Muscle layer of duodenum (tissue), 2 donors: ENCODE measurements around the gene BTBD10.

Source experiments
- H3K27ac ChIP-seq: one replicate; pipeline ENCODE4 v1.7.0; 2013; ENCODE audit warnings: mild to moderate bottlenecking, low read length
- H3K27me3 ChIP-seq: one replicate; pipeline ENCODE4 v1.7.0; 2013; ENCODE audit warnings: low read depth, mild to moderate bottlenecking, control low read depth, low read length
- H3K36me3 ChIP-seq, 2 donors: one replicate each; pipeline ENCODE4 v1.7.0; 2013; ENCODE audit warnings: low read length in 2 of 2, control low read depth in 1 of 2, mild to moderate bottlenecking in 1 of 2; ENCODE audit not compliant: insufficient read depth in 2 of 2, control insufficient read depth in 1 of 2
- H3K4me1 ChIP-seq, 2 donors: one replicate each; pipeline ENCODE4 v1.7.0; 2013; ENCODE audit warnings: low read length in 2 of 2, mild to moderate bottlenecking in 2 of 2, control low read depth in 1 of 2, moderate library complexity in 1 of 2; ENCODE audit not compliant: insufficient read depth in 2 of 2, control insufficient read depth in 1 of 2
- H3K4me3 ChIP-seq, 2 donors: one replicate each; pipeline ENCODE4 v1.7.0; 2013; ENCODE audit warnings: low read length in 2 of 2, low read depth in 1 of 2, mild to moderate bottlenecking in 1 of 2
- H3K9me3 ChIP-seq, 2 donors: one replicate each; pipeline ENCODE4 v1.7.0; 2013; ENCODE audit warnings: low read length in 2 of 2, control low read depth in 1 of 2, mild to moderate bottlenecking in 1 of 2; ENCODE audit not compliant: control insufficient read depth in 1 of 2
- donor health status: healthy.

Gene BTBD10

DNA sequence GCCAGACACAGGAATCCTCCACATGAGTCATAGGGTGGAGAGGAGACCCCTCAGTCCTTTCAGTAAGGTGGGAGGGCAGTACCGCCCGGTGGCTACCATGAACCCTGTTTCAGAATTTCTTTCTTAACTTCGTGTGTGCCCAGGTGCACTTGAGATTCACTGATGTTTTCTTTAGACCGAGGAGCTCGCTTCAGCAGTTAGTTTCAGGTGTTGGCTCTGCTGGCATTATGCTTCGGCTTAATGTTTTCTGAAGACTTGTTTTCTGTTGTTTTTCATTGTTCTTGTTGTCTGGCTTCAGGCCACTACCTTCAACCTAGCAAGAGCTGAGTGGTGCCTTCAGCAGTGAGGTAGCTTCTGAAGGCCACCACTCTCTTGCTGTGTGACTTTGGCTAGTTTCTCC lies 114.0 kb downstream of the BTBD10 start:
- no peaks in the 10 kb centered on the region for H3K9me3 ChIP-seq
- H3K27me3 ChIP-seq: no peaks in the 10 kb centered on the region
- no peak overlapping the region for H3K4me3 ChIP-seq
- no peak overlapping the region for H3K27ac ChIP-seq
- peaks cover 10 to 21% of the 10 kb centered on the region in 2 donors for H3K36me3 ChIP-seq
- H3K4me1 ChIP-seq: no peaks in the 10 kb centered on the region

DNA sequence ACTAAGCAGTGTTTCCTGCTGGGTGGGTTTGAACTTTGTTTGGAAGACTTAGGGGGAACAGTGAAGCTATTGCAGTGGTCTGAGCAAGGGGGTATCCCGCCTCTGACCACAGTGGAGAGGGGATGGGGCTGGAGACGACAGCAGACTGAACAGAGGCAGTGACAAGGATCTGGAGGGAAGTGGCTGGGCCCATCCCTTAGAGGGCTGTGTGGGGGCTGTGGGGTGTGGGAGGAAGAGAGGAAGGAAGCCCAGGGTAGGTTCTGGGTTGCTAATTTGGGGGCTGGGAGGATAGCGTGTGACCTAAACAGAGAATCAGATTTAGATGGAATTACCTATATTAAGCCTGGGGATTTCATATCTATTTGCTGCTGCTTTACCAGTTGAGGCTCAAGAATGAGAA lies 114.7 kb downstream of the BTBD10 start:
- no peaks in the 10 kb centered on the region for H3K9me3 ChIP-seq
- H3K4me1 ChIP-seq: no peaks in the 10 kb centered on the region
- H3K4me3 ChIP-seq: no peak overlapping the region
- no peaks in the 10 kb centered on the region for H3K27me3 ChIP-seq
- peaks cover 10 to 21% of the 10 kb centered on the region in 2 donors for H3K36me3 ChIP-seq
- no peak overlapping the region for H3K27ac ChIP-seq

DNA sequence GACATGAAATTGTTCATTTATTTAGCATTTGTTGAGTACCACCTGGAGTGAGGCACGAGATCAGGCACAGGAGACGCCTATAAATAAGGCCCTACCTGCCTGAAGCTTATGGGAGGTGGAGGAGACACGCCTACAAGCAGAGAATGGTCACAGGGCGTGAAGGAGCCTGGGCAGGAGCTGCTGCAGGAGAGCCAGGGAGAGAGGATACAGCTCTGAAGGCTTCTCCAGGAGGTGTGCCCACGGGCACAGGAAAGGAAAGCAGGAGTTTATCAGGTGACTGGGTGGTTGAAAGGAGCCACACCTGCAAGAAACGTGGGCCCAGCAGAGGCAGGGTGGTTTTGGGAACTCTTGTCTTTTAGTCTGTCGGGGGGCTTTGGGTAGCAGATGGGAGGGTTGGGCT lies 115.1 kb downstream of the BTBD10 start:
- H3K9me3 ChIP-seq: no peaks in the 10 kb centered on the region
- peaks cover 10 to 17% of the 10 kb centered on the region in 2 donors for H3K36me3 ChIP-seq
- no peaks in the 10 kb centered on the region for H3K27me3 ChIP-seq
- no peak overlapping the region for H3K27ac ChIP-seq
- H3K4me3 ChIP-seq: no peak overlapping the region
- H3K4me1 ChIP-seq: no peaks in the 10 kb centered on the region

DNA sequence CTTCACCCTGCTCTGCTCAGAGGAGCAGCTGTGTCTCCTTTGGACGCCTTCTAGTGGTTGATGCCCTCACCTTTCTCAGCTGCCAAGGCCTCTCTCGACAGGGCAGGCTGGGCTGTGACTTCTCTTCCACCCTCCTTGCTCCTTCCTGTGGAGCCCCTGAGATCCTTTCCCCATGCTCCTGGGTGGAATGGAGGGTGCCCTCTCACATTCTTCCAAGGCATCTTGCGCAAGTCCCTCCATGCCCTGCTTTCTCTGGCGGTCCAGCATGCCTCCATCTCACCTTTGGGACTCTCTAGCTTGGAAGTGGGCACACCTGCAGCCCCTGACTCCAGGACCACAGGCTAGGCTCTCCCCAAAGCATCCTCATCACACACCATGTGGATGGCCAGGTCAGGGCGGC lies 116.6 kb downstream of the BTBD10 start:
- Histone ChIP-seq H3K36me3 (peaks cover 10 to 12% of the 10 kb centered on the region in 2 donors), H3K4me3 (no peak overlapping the region), H3K9me3 (no peaks in the 10 kb centered on the region), H3K27ac (no peak overlapping the region), H3K27me3 (no peaks in the 10 kb centered on the region), H3K4me1 (no peaks in the 10 kb centered on the region)

DNA sequence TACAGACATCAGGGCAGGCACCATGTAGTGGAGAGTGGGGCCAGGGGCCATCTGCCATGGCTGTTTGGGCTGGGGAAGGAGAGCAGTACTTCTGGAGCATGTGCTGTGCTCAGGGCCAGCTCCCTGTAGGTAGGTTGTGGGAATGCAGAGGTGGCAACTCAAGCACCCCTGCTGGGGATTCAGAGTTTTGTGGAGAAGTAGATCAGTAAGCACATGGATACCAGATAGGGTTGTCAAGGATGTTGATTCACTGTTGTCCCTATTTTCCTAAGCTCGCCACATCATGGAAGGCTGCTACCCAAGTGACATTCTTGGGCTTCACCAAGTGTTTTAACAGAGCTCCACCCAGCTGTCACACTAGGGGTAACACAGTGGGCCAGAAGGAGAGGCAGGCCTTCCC lies 118.2 kb downstream of the BTBD10 start:
- Histone ChIP-seq H3K36me3 (peaks cover 4% of the 10 kb centered on the region in 2 donors), H3K27me3 (no peaks in the 10 kb centered on the region), H3K4me1 (no peaks in the 10 kb centered on the region), H3K9me3 (no peaks in the 10 kb centered on the region), H3K4me3 (no peak overlapping the region), H3K27ac (no peak overlapping the region)

DNA sequence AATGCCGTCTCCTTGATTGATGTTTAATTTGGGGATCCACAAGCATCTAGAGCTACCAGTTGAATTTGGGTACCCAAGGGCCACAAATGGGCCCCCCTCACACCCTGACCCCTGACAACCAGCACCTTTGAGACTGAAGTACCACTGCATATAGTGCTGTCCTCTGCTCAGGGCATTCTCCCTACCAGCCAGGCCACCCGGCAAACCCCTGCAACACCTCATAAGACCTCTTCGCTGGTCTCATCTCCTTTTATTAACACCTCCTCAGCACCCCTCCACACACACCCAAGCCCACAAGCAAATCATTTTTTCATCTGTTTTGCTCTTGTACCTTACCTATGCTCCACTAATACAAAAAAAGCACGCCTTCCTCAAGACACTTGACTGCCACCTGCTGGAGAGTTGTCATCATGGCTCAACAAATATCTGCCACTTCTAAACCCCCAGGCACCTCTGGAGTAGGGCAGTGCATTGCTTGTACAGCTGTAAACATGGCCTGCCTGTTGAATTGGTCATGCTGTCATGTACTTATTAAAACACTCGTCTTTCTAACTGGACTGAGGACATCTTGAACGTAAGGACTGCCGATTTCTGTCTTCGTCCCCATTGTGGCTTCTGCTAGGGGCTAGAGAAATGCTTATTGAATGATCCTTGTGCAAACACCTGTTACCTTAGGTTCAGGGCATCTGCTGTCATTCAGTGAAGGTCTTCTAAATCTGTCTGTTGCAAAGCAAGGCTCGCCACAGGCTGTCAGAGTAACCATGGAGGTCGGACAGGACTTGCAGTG lies 118.9 kb downstream of the BTBD10 start:
- Histone ChIP-seq H3K4me1 (peaks cover under 1 to 6% of the 10 kb centered on the region in 2 donors), H3K27ac (no peak overlapping the region), H3K27me3 (no peaks in the 10 kb centered on the region), H3K4me3 (no peak overlapping the region), H3K36me3 (peaks cover 3 to 4% of the 10 kb centered on the region in 2 donors), H3K9me3 (no peaks in the 10 kb centered on the region)

DNA sequence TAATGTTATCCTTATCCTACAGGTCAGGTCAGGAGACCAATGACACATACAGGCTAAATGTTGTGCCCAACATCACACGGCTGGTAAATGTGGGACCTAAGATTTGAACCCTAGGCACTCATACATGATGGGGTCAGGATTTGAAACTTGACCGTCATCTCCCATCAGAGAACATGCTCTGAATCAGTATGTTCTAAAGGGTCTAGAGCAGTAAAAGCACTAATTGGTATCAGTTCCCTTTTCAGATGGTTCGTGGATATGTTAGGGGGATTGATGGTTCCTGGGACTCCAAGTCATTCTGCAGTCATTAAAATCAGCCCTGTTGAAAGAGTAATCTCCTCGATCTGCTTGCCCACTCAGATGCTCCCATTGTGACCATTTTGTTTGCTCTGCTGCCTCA lies 120.0 kb downstream of the BTBD10 start:
- H3K4me3 ChIP-seq: no peak overlapping the region
- H3K27me3 ChIP-seq: no peaks in the 10 kb centered on the region
- no peaks in the 10 kb centered on the region for H3K9me3 ChIP-seq
- H3K36me3 ChIP-seq: peaks cover 3 to 4% of the 10 kb centered on the region in 2 donors
- H3K27ac ChIP-seq: no peak overlapping the region
- peaks cover 10 to 15% of the 10 kb centered on the region in 2 donors for H3K4me1 ChIP-seq

DNA sequence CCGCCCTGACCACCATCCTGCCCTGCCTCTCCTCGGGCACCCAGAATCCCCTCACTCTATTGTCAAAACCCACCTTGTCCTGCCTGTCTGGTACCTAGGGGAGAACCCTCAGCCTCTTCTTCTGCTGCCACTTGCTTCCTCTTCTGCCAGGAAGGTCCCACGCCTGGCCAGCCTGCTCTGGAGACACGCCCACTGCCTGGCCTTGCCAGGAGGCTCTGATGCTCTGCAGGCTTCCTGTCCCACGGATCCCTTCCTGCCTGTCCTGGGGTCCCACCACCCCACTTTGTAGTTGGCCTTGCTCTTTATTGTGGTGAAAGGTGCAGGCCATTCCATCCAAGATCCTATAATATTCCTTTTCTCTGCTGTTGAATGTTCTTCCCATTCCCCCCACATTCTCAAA lies 122.0 kb downstream of the BTBD10 start:
- Histone ChIP-seq H3K27ac (no peak overlapping the region), H3K27me3 (no peaks in the 10 kb centered on the region), H3K36me3 (peaks cover 0 to 4% of the 10 kb centered on the region in 2 donors), H3K9me3 (no peaks in the 10 kb centered on the region), H3K4me3 (no peak overlapping the region), H3K4me1 (peaks cover 10 to 15% of the 10 kb centered on the region in 2 donors)

GRCh38 chr11:13339195-13340153 lies 123.5 kb downstream of the BTBD10 start:
- H3K9me3 ChIP-seq: no peaks in the 10 kb centered on the region
- H3K27ac ChIP-seq: no peak overlapping the region
- peaks cover 13 to 15% of the 10 kb centered on the region in 2 donors for H3K4me1 ChIP-seq
- H3K4me3 ChIP-seq: no peak overlapping the region
- peaks cover 0 to 4% of the 10 kb centered on the region in 2 donors for H3K36me3 ChIP-seq
- H3K27me3 ChIP-seq: no peaks in the 10 kb centered on the region

GRCh38 chr11:13338427-13339069 lies 124.5 kb downstream of the BTBD10 start:
- H3K27ac ChIP-seq: peak overlapping the region; percentile 46
- no peaks in the 10 kb centered on the region for H3K36me3 ChIP-seq
- H3K4me1 ChIP-seq: peaks cover 15 to 19% of the 10 kb centered on the region in 2 donors
- H3K4me3 ChIP-seq: peak overlapping the region; percentile 24 to 34
- H3K27me3 ChIP-seq: no peaks in the 10 kb centered on the region
- no peaks in the 10 kb centered on the region for H3K9me3 ChIP-seq

DNA sequence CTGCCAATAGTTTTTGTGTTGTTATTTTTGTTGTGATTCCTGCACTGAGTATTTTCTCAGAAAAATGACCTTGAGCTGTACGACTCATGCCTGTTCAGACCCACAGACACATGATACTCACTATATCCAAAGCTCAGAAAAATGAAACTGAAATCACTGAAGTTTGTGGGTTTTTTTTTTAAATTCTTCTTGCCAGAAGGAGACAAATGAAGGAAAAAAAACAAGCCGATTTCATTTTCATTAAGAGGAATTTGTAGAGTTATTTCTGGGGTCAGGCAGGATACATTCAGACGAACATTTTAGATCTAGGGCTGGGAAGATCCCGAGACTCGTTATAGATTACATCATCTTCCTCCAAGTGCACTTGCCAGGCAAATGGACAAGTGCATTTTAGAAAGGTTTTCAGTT lies 125.0 kb downstream of the BTBD10 start:
- peaks cover 15 to 19% of the 10 kb centered on the region in 2 donors for H3K4me1 ChIP-seq
- H3K27me3 ChIP-seq: no peaks in the 10 kb centered on the region
- peak overlapping the region; percentile 46 for H3K27ac ChIP-seq
- H3K9me3 ChIP-seq: no peaks in the 10 kb centered on the region
- peak overlapping the region; percentile 24 to 34 for H3K4me3 ChIP-seq
- no peaks in the 10 kb centered on the region for H3K36me3 ChIP-seq
